ENCODE data around the gene GNPTAB. TPM values are rescaled to one million over a fixed set of nuclear protein-coding genes. Genes with fewer than 3 reads are reported as not detected.

Gene GNPTAB
- total RNA-seq, result 206 TPM

DNA sequence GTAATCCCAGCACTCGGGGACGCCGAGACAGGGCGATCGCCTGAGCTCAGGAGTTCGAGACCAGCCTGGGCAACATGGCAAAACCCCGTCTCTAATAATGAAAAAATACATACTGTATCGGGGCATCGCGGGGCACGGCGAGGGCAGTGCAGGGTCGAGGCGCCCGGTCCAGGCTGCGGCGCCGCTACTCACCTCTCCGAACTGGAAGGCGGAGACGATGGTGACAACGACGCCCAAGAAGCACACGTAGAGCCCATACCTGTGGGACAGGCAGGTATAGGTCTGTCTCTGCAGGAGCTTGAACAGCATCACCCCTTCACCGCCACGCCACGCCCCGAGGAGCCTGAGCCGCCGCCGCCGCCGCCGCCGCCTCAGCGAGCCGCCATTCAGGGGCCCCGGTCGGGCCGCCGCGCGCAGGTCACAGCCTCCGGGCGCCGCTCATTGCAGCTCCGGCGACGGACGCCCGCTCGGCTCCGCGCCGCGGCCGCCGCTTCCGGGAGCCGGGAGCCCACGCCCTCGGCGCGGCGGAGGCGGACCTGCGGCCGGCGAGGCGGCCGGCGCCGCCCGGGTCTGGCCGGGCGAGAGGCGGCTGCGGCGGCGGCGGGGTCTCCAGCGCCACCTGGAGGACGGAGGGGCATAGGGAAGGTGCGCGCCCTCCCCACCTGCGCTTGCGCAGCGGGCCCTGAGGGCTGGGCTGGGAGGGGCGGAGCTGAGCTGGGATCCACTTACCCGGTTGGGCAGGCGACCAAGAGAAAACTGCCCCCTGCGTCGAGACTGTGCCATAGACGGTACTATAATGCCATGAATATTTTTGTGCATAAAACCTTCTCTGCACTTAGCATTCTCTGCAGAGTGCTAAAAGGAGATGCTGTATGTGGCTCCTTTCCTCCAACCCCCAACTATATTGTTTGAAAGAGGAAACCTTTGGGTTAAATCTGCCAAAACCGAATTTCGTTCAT is at the start of gene GNPTAB:
Gene GNPTAB, minus strand, starts transcription at position 593 of the 959 bp plus-strand sequence. Its CDS starts 284 bp downstream, at position 309.

GRCh38 chr12:101876861-101877805 is 46.4 kb upstream of the GNPTAB start, which contains the start of gene DRAM1:
Gene DRAM1, plus strand, starts transcription at chr12:101877580. Its CDS starts 210 bp downstream, at chr12:101877790.

GRCh38 chr12:101738920-101739665 is 91.7 kb downstream of the GNPTAB start, which contains the start of gene SYCP3:
Gene SYCP3, minus strand, starts transcription at chr12:101739462. Its CDS starts 1,527 bp downstream, at chr12:101737935.

DNA sequence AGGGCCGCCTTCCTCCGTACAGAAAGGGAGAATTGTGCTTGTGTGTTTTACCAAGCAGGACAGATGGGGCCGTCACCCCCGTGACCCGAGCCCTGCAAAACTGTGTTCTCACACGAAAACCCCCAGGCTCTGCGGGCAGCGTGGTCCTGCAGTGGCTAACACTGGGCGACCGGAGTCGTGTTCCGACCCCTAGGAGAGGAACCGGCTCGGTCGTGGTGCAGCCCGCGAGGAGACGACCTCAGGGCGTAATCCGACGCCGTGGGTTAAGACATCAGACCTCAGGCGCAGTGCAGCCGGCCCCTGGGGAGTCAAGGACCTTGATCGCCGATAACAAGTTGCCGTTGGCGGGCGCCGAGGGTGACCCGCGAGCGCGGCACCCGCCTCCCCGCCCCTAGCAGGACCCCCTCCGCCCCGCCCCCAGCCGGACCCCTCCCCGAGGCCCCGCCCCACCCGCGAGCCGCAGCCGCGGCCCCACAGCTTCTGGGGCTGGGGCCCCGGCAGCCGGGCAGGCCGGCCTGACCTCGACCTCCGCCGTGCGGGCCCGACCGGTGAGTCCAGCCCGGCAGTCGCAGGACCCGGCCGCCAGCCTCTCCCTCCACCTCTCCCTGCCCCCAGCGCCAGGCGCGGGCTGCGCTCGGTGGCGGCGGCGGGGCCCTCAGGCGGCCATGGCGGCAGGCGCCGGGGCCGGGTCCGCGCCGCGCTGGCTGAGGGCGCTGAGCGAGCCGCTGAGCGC is 133.4 kb downstream of the GNPTAB start, which contains the start of gene CHPT1:
Gene CHPT1, plus strand, starts transcription at position 444 of the 733 bp plus-strand sequence. Its CDS starts 222 bp downstream, at position 666.

Small RNA genes lying within 50 kb of the gene (small RNA-seq; reads per million reads assigned to genes)
- gene RNA5SP368 (ENCODE audit: low replicate concordance) (not detected), gene RNA5SP369 (ENCODE audit: low replicate concordance) (not detected), gene RNU6-101P (ENCODE audit: low replicate concordance) (not detected), gene RNU6-1183P (ENCODE audit: low replicate concordance) (not detected), gene RNU6-172P (ENCODE audit: low replicate concordance) (not detected), gene RNY1P16 (ENCODE audit: low replicate concordance) (not detected)

Other genes with a start within 250 kb of the GNPTAB start
- gene MYBPC1, start 236.0 kb downstream of the GNPTAB start, total RNA-seq, result 1.3 TPM
- 44.8 TPM for gene CHPT1, start 133.3 kb downstream of the GNPTAB start, total RNA-seq
- 1.3 TPM for gene SYCP3, start 91.5 kb downstream of the GNPTAB start, total RNA-seq
- gene DRAM1, start 46.6 kb upstream of the GNPTAB start, total RNA-seq, result 0.94 TPM
- gene WASHC3, start 231.0 kb upstream of the GNPTAB start, total RNA-seq, result 52.6 TPM